Inferior parietal cortex (tissue), 1 donor: ENCODE data around the gene DYNLT1.
A peak's percentile ranks its signal among the peaks of the same experiment; 100 is the strongest.
"Not testable (repeated sequence)": the region's sequence is repeated elsewhere in the genome, so short reads cannot be mapped to it uniquely, and the experiment has no call there.

Source experiments
- DNase-seq: peaks from one replicate; pipeline ENCODE4 v3.0.0-alpha.2; 2016; ENCODE audit errors: extremely low spot score

Gene DYNLT1

GRCh38 chr6:158644231-158645063 lies at the start of gene DYNLT1:
TSS of gene DYNLT1 (minus strand) at chr6:158644743. CDS start at chr6:158644708, 35 bp downstream.
- peak; percentile 87 for DNase-seq

- no peak for DNase-seq
These were observed 44.3 kb upstream of the DYNLT1 start for GRCh38 chr6:158688860-158689259.

DNA sequence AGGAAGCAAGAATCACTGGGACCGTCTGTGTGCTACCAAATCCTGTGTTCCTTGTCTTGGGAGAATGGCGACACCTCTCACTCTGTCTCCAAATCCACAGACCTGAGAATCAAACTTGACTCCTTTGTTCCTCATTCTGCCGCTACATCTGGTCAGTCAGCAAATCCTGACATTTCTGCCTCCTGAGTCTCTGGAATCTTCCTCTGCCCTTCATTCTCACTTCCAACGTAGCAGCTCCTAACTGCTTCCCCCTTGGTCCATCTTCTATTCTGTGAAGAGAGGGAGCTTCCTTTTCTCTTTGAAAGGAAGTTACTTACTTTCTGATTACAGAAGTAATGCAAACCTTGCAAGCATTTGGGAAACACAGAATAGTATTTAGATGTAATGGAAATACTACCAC lies 43.0 kb upstream of the DYNLT1 start:
- no peak for DNase-seq

DNA sequence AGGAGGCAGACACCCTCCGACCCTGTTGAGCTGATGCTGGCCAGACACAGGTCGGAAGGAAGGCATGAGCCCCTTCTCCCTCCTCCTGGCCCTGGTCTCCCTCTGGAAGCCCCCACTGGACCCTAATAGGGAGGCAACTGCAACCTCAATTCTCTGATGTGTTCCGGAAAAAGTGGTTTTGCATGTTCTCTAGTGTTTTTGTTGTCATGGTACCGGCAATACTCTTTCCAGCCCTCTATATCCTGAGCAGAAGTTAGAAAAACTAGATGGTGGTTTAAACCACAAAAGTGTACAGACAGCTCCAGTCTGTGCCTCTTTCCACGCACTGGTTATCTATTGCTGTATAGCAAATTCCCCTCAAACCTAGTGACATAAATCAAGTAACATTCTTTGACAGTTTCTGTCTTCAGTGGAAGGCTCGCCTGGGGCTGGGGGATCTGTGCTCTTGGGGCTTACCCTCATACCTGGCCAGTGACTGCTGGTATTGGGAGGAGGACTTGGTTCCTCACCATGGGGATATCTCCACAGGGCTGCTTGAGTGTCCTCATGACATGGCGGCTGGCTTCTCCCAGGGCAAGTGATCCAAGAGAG lies 42.3 kb upstream of the DYNLT1 start:
- DNase-seq = no peak

- DNase-seq = no peak
These were observed 41.8 kb upstream of the DYNLT1 start for GRCh38 chr6:158686311-158686710.

- no peak for DNase-seq
These were observed 40.3 kb upstream of the DYNLT1 start for GRCh38 chr6:158684745-158685324.

GRCh38 chr6:158684311-158684710 lies 39.8 kb upstream of the DYNLT1 start:
- DNase-seq = no peak

- DNase-seq = no peak
These were observed 35.9 kb upstream of the DYNLT1 start for GRCh38 chr6:158680481-158680880.

GRCh38 chr6:158680015-158680414 lies 35.5 kb upstream of the DYNLT1 start:
- DNase-seq = no peak

- DNase-seq = no peak
These were observed 33.5 kb upstream of the DYNLT1 start for GRCh38 chr6:158677906-158678578.

- not testable (repeated sequence) for DNase-seq
These were observed 32.6 kb upstream of the DYNLT1 start for GRCh38 chr6:158677094-158677493.

DNA sequence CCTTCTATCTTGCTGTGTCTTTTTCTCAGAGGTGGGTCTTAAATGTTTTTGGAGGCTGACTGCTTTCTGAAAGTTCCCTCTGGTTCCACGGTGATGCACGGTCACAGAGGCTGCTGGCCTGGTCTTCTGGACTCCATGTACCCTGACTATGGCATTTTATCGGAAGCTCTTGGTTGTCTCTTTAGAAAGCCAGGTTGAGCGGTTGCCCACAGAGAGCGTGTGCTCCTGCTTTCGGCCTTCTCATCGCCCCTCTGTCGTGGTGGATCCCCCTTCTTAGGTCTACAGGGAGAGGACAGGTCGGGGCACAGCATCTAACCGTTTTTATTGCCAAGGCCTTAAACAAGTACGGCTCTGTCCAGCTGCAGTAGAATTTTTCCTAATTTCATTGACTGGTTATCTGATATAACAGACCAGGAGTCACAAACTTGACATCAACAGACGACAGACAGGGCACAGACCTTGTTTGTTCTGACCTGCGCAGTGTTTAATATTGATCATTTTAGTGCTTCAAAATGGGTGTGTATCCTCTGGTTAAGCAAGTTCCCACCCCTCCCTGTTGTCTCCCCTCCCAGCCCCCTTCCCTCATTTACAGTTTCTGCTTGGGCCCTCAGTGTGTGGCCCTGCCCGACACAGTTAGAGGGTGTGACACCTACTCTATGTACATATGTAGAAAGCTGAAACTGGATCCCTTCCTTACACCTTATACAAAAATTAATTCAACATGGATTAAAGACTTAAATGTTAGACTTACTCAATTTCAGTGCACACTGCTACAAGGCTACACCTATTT lies 30.0 kb upstream of the DYNLT1 start:
- DNase-seq = no peak

GRCh38 chr6:158672726-158673125 lies 28.2 kb upstream of the DYNLT1 start:
- no peak for DNase-seq

DNA sequence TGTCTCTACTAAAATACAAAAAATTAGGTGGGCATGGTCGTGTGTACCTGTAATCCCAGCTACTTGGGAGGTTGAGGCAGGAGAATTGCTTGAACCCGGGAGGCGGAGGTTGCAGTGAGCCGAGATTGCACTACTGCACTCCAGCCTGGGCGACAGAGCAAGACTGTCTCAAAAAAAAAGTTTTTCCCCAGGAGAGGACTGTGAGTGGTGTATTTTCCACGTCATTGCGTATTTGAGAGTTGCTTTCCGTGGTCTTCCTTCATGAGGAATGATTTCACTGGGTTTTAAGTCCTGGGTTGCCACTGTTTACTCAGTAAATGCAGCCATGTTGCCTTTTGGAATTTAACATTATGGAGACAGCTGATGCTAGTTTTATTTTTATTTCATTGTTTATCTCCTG lies 27.6 kb upstream of the DYNLT1 start:
- DNase-seq = not testable (repeated sequence)

DNA sequence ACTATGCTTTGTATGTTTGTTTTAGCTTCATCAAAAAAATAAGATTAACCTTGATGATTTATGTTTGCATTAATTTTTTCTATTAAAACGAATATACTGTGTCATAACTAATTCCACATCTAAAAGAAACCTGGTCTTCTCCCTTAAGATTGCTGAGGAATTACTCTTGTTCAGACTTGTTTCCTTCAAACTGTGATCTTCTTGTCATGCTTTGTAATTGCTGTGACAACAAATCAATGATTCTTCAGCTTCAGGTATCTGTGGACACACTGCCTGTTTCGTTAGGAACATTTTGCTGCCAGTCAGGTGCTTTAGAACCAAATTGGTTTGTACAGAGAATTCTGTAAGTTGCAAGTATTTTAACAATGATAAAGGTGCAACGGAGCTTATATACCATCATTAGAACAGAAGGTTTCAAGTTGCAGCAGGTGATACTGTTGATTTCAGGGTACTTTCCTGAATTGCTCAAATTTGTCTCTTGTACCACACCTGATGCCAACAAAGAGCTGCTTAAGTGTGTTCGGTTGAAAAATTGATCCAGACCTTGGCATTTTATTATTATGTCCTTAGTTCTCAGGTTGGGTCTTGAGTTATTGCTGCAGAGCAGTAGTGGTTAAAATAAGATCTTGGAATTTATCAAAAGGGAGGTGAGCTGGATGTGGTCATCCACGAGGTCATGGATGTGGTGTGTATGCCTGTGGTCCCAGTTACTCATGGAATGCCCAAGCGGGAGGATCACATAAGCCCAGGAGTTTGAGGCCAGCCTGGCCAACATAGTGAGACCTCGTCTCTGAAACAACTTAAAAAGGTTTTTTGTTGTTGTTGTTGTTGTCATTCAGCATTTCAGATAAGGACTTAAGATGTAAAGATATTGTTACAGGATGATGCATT lies 24.8 kb upstream of the DYNLT1 start:
- DNase-seq = no peak

DNA sequence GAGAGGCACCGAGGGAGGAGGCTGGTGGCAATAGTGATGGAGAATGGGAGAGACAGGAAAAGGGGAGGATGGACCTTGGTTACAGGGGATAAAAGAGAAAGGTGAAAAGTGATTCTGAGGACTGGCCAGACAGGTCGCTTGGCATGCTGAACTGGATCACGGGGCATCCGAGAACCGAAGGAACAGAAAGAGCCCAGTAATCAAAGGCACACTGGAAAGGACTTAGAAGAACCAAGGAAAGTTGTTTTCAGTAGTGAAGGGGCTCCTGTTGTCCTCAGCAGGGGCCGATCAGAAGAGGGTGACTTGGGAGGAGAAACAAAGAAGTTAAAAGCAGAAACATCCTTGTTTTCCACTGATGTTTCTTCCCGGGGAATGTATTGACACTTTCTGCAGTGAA lies 24.2 kb upstream of the DYNLT1 start:
- DNase-seq = no peak

- no peak for DNase-seq
These were observed 22.9 kb upstream of the DYNLT1 start for GRCh38 chr6:158667360-158667981.

DNA sequence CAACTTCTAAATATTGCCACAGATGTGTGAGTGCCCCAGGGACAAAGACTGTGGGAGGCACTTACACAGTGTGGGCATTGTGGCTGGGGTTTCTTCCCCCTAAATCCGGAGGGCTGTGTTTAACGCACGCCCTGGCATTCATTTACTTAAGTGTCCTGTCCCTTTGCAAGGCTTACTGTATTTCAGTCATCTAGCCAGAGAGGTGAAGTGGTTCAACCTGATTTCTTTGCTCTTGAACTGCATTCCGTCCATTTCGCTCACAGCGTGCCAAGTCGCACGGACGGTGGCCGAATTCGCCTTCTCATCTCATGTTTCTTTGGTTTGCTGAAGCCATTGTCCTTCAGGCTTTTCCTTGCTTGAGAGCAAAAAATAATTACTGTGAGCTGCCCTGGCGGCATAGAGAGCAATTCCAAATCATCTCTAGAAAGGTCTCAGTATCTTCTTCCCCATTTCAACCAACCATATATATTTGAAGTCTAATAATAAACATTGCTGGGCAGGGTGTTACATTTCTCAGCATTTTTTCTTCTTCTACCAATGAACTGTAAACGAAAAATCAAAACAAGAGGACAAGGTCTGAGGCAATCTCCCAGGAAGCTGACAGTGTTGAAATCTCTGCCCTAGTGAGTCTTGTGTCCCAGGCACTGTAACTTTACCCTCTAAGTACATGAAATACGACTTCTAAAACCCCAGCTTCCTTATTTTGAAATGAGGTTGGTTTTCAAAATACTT lies 22.3 kb upstream of the DYNLT1 start:
- DNase-seq = no peak

DNA sequence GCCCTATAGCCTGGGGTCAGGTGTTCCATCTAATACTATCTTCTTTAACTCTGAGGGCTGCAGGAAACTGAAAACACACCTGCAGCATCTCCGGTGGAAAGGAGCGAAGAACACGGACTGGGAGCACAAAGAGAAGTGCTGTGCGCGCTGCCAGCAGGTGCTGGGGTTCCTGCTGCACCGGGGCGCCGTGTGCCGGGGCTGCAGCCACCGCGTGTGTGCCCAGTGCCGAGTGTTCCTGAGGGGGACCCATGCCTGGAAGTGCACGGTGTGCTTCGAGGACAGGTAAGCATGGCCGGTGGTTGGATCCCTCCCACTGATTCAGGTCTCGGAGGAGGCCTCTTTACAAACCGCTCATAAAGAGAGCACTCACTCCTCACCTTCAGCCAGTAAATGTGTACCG lies 20.8 kb upstream of the DYNLT1 start:
- DNase-seq = no peak
